ENCODE measurements around the gene KLHL3. TPM values are rescaled to one million over a fixed set of nuclear protein-coding genes. Genes with fewer than 3 reads are reported as not detected.

The KLHL3 gene
- total and polyA plus RNA-seq, 10 donors, result 1.3 to 17.9 (median 9.5) TPM

- Histone ChIP-seq H3K36me3 (no peaks in the 10 kb centered on the region), H3K27me3 (replicated peaks in 1 of 7) (peaks cover 0 to 3% (median 0%) of the 10 kb centered on the region in 7 donors), H3K4me1 (peaks cover 17 to 43% (median 36%) of the 10 kb centered on the region in 6 donors), H3K4me3 (no peak overlapping the region), H3K9me3 (peaks cover 0 to 2% (median 0%) of the 10 kb centered on the region in 8 donors), H3K27ac (no peak overlapping the region)
- 85 to 91% (median 88%) methylated on average over 3 of the region's 3 CpGs for WGBS, 5 donors
- TF ChIP-seq, protein P1, sequence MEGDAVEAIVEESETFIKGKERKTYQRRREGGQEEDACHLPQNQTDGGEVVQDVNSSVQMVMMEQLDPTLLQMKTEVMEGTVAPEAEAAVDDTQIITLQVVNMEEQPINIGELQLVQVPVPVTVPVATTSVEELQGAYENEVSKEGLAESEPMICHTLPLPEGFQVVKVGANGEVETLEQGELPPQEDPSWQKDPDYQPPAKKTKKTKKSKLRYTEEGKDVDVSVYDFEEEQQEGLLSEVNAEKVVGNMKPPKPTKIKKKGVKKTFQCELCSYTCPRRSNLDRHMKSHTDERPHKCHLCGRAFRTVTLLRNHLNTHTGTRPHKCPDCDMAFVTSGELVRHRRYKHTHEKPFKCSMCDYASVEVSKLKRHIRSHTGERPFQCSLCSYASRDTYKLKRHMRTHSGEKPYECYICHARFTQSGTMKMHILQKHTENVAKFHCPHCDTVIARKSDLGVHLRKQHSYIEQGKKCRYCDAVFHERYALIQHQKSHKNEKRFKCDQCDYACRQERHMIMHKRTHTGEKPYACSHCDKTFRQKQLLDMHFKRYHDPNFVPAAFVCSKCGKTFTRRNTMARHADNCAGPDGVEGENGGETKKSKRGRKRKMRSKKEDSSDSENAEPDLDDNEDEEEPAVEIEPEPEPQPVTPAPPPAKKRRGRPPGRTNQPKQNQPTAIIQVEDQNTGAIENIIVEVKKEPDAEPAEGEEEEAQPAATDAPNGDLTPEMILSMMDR (IDR thresholded peaks at IDR 0.05 in 8 of 11, conservative IDR thresholded peaks at IDR 0.05 in 3 of 11), result no peak
- TF ChIP-seq POLR2AphosphoS5 (IDR thresholded peaks at IDR 0.05) (no peak), POLR2A (IDR thresholded peaks at IDR 0.05) (no peak)
- no peak for DNase-seq
- intact Hi-C loops (cut with DNase I; ENCODE audit: low total_unique reads), result no loop called here
Observed at GRCh38 chr5:137733006-137733405, 2.9 kb downstream of the KLHL3 start.

DNA sequence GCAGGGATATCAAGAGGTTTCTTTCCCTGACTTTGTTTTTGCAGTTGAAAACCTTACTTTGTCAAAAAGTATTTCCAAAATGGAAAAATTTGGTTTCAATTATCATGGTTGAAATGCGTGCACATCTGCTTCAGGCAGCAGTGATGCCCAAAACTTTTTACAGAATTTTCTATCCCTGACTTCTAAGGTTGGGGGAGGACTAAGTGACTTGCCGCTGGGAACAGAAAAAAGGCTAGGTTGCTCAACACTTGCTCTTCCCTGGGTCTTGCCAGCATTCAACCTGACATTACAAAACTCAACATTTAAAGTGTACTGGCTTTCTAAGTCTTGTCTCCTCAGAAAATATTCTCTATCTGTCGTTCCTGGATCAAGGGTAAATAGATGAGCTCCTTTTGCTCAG lies 4.7 kb downstream of the KLHL3 start:
- no peak for DNase-seq
- intact Hi-C loops (cut with DNase I; ENCODE audit: low total_unique reads), result no loop called here
- no peak for TF ChIP-seq POLR2AphosphoS5 (IDR thresholded peaks at IDR 0.05)
- no peak for TF ChIP-seq POLR2A (IDR thresholded peaks at IDR 0.05)
- TF ChIP-seq, protein P1 (IDR thresholded peaks at IDR 0.05 in 8 of 11, conservative IDR thresholded peaks at IDR 0.05 in 3 of 11), result no peak
- Histone ChIP-seq H3K27ac (no peak overlapping the region), H3K4me3 (no peak overlapping the region), H3K4me1 (peaks cover 5 to 25% (median 19%) of the 10 kb centered on the region in 6 donors), H3K9me3 (no peaks in the 10 kb centered on the region), H3K36me3 (no peaks in the 10 kb centered on the region), H3K27me3 (replicated peaks in 1 of 7) (peaks cover 0 to 3% (median 0%) of the 10 kb centered on the region in 7 donors)
- 79 to 97% (median 87%) methylated on average over 3 of the region's 3 CpGs for WGBS, 5 donors

GRCh38 chr5:137730336-137730735 lies 5.6 kb downstream of the KLHL3 start:
- no peak for DNase-seq
- intact Hi-C loops (cut with DNase I; ENCODE audit: low total_unique reads), result no loop called here
- Histone ChIP-seq H3K4me1 (peaks cover 0 to 17% (median 11%) of the 10 kb centered on the region in 6 donors), H3K9me3 (no peaks in the 10 kb centered on the region), H3K36me3 (no peaks in the 10 kb centered on the region), H3K27ac (no peak overlapping the region), H3K4me3 (no peak overlapping the region), H3K27me3 (replicated peaks in 1 of 7) (no peaks in the 10 kb centered on the region)
- TF ChIP-seq POLR2AphosphoS5 (IDR thresholded peaks at IDR 0.05) (no peak), POLR2A (IDR thresholded peaks at IDR 0.05) (no peak)
- TF ChIP-seq, protein P1 (IDR thresholded peaks at IDR 0.05 in 8 of 11, conservative IDR thresholded peaks at IDR 0.05 in 3 of 11), result no peak

DNA sequence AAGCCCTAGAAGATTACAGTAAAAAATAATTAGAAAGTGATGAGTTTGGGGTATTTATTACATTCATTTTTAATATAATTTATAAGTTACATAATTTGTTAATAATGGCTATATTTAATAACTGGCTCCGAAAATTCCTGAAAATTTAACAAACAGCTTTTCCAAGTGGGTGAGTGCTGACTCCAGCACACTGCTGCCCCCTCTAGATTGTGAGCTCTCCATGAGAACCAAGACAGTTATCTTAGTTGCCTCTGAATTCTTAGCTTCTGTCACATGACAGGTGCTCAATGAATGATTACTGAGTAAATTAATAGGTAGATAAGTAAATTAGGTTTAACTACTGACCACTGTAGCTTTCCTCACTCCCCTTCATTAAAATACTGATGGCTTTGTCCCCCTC lies 7.8 kb downstream of the KLHL3 start:
- H3K4me1 ChIP-seq, result no peaks in the 10 kb centered on the region
- TF ChIP-seq, protein P1 (IDR thresholded peaks at IDR 0.05 in 8 of 11, conservative IDR thresholded peaks at IDR 0.05 in 3 of 11), result no peak

More for the DNA sequence above, 7.8 kb downstream of the KLHL3 start:
- 79 to 97% (median 91%) methylated on average over 1 of the region's 1 CpG for WGBS, 5 donors
- Histone ChIP-seq H3K9me3 (no peaks in the 10 kb centered on the region), H3K4me3 (no peak overlapping the region), H3K27ac (no peak overlapping the region), H3K27me3 (replicated peaks in 1 of 7) (no peaks in the 10 kb centered on the region), H3K36me3 (no peaks in the 10 kb centered on the region)
- intact Hi-C loops (cut with DNase I; ENCODE audit: low total_unique reads), result no loop called here
- no peak for DNase-seq
